NCI-H345 (cell line): ENCODE data around the gene KDM2B.
A peak's percentile ranks its signal among the peaks of the same experiment; 100 is the strongest.

Experiments
- DNase-seq: peaks from one replicate; lab custom pipeline; 2025; lab: John Stamatoyannopoulos, UW

Gene KDM2B

DNA sequence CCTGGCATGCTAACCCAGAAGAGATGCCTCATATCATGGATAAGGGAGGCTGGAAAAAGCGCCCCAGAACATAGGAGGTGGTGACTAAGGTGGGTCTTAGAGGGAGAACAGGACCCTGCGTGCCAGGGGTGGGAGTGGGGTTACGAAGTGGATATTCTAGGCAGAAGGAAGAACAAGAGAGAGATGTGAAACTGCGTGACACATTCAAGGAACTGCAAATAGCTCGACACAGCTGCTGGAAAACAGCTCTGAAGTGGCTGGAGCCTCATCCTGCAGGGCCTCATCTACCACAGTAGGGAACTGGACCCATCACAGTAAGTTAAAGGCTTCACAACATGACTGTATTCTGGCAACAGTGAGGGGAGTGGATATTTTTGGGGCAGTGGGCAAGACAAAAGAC lies 119.8 kb downstream of the KDM2B start:
- no peak for DNase-seq

DNA sequence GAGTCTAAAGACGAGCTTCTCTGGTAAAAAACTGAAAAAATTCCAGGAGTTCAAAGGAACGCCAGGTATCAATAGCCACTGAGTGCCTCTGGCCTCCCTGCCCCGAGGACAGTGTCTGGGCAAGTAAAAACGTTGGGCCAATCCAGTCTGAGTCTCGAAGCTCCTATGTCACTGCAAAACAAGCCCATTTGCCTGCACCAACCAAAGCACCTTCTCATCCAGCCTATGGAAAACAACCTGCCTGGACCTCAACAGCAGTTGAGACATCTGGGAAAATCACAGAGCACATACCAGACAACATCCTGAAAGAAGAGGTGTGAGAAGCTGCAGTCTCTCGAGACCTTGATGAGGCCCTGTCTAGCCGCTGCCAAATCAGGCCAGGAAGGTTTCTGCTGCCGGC lies 124.3 kb downstream of the KDM2B start:
- DNase-seq, result no peak

DNA sequence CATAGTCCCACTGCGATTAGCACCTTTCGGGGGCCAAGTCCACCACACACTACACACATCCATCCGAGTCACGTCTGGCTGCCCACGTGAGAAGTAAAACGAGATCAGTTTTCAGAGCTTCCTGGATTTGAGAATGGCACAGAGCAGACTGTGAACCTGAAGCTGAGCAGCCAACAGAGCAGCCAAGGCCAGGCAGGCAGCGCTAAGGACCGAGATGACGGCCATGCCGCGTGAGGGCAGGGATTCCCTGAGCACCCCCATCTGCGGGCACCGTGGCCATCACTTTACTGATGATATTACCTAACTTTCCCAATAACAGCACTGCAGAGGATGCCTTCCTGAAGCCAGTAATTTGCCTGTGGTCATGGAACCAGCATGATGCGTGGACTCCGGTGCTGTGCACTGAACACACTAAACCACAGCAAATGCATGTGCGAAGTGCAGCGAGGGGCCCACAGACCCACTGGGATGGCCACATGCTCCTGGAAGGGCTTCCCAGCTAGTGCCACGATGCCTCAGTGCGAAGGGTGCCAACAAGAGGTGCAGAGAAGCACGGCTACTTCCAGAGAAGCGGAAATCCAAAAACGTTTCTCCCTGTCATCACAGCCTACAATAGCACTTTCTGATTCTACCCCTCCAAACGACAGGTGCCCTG lies 124.9 kb downstream of the KDM2B start:
- DNase-seq, result no peak

DNA sequence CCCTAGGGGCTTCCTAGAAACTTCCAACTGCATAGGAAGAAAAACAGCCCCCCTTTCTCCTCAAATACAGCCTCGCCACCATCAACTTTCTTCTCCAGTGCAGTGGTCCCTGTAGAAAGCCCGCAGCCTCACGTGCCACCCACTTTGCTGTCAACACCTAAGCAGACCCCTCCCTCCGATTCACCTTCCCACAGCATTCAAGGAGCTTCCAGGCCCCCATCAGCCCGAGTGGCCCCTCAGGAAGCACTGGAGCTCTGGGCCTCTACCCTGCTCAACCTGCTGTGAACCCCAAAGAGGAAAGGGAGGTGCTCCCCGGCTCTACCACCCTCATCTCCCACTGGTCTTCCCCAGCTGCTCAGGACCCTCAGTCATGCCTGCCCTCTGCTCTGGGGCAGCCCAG lies 125.9 kb downstream of the KDM2B start:
- no peak for DNase-seq

DNA sequence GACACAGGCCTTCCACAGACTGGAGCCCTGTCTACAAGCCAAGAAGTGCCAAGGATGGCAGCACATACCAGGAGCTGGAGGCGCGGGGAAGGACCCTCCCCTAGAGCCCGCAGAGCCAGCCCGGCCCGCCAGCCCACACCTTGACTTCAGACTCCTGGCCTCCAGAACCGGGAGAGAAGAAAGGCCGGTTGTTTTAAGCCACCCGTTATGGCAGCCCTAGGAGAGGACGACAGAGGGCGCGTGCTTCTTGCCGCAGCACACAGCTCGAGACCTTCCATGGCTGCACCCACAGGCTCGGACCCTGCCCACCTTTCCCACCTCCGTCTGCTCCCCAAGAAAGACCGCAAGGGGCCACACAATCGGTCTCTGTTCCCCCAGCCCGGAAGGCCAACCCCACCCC lies 127.2 kb downstream of the KDM2B start:
- DNase-seq, result no peak

DNA sequence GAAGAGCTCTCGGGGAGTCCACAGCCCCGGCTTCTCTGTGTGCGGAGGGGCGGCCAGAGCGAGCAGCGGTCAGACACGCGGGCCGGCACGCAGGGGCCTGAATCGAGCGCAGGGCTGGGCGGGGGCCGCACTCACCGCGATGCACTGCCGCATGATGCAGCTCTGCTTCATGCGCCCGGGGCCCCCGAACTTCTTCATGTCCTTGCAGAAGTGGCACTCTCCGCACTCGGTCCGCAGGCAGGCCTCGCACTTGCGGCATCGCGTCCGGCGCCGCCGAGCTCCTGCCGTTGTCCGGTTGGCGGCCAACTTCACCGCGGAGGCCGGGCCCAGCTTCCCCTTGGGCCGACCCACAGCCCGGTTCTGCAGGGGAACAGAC lies 127.8 kb downstream of the KDM2B start:
- DNase-seq, result no peak

DNA sequence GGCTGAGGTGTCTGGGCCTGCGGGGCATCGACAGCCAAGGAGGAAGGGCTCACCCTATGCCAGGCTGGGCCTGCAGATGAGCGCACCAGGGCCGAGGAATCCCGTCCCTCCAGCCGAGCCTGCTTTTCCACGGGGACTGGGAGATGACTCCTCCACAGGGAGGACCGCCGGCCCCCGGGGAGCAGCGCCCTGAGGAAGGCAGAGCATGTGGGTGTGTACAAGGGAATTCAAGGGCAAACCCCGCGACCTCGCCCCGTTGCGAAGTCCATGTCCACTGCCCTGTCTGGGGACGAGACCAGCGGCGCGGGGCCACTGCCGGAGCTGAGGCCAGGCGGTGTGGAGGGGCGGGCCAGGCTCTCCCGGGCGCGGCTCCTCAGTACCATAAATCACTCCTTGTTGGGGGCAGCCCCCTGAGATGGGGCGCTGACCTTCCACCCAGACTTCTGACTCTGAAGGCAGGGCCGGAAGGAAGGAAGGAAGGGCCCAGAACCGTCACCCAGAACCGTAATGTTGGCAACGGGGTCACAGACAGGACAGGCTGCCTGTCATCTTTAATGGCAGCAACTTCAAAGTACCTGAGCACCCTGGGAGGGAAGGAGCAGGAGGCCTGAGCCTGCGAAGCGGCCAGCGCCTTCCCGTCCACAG lies 128.4 kb downstream of the KDM2B start:
- no peak for DNase-seq

DNA sequence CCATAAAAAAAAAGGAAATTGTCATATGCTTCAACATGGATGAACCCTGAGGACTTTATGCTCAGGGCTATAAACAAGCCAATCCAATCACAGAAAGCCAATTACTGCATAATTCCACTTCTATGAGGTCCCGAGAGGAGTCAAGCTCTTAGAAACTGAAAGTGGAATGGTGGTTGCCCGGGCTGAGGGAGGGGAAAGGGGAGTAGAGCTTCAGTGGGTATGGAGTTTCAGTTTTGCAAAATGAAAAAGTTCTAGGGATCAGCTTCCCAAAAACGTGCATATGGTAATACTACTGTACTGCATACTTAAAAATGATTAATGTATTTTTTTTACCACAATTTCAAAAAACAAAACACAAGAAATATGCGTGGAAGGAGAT lies 128.9 kb downstream of the KDM2B start:
- no peak for DNase-seq

DNA sequence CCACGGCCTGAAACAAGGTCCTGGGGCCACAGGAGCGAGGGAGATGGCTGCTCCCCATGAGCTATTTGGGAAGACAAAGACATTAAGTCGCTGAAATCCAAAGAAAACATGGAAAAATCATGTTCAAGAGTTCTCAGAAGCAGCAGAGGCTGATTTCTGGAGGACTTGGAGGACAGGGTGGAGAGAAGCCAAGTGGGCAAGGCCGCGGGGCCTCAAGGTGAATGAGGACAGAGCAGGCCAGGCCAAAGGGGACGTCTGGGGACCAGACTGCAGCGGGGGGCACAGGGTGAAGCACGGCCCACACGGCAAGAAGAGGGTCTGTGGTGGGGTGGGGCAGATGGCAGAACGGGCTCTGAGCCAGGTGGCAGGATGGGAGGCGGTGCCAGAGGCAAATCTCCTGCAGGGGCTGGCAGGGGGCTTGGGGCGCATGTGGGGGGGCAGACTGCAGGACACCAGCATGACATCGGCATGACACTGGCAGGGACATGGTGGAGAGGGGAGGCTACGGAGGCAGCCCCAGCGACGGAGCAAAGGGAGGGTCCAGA lies 132.0 kb downstream of the KDM2B start:
- no peak for DNase-seq

DNA sequence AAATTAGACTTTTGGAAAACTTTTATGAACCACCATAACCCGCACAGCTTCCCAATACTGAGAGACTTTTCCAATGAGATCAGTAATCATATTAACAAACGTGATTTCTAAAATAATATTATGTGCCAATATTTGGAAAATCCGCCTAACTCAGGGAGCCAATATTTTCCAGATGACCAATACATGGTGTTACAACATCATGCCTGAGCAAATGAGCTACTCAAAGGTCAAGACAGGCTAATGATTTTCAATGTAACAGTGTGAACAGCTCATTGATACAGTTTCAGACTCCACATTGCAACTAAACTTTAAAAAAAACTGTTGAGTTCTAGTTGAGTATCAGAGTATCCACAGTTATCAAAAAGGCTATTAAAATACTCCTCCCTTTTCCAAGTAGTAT lies 134.1 kb downstream of the KDM2B start:
- no peak for DNase-seq

DNA sequence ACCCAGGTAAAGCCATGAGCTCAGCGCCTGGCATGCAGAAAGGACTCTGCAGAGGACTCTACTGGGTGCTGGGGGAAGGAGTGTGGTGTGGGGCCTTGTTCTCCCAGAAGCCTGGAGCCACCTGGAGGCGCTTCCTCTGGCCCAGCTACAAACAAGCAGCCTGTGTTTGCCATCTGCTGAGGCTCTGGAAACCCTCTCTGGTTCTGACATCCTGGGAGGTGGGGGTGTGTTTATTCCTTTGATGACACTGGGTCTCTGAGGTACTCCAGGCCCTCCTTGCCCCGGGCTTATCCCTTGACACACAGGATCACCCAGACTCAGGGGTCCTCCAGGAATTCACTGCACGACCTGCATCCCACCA lies 136.0 kb downstream of the KDM2B start:
- DNase-seq, result no peak

DNA sequence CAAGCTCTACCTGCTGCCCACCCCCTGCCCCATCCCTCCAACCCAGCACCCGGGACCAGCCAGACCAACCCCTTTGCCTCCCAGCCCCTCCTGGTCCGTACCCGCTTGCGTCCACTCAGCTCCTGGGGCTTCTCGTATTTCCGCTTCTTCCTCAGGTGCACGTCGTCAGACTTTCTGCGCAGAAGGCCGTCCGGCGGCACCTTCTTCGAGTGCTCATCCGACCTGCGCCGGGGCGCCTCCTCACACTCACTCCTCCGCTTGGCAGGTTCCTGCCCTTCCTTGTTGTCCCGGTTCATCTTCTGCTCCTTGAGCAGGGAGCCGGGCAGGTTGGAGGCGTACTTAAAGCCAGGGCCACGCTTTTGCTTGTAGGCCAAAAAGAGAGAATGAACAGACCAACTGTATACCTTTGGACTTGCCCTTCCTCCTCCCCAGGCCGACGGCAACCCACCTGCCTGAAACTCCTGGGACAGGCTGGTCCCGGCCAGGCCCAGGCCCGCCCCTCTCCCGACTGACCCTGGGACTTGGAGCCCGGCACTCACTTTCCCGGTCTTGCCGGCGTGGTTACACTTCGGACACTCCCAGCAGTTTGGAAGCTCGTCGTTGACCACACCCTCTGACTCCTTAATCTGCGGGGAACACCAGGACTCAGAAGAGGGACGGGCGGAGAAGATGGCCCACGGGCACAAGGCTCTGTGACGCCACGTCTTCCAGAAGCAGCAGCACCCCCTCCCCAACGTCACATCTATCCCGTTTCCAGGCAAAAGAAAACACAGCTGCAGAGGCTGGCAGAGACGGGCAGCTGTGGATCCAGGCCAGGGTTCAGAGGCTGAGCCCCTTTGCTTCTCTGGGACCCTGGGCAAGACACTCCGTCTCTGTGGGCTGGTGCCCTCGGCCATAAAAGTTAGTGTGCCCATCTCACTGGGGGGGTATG lies 136.6 kb downstream of the KDM2B start:
- DNase-seq, result no peak

DNA sequence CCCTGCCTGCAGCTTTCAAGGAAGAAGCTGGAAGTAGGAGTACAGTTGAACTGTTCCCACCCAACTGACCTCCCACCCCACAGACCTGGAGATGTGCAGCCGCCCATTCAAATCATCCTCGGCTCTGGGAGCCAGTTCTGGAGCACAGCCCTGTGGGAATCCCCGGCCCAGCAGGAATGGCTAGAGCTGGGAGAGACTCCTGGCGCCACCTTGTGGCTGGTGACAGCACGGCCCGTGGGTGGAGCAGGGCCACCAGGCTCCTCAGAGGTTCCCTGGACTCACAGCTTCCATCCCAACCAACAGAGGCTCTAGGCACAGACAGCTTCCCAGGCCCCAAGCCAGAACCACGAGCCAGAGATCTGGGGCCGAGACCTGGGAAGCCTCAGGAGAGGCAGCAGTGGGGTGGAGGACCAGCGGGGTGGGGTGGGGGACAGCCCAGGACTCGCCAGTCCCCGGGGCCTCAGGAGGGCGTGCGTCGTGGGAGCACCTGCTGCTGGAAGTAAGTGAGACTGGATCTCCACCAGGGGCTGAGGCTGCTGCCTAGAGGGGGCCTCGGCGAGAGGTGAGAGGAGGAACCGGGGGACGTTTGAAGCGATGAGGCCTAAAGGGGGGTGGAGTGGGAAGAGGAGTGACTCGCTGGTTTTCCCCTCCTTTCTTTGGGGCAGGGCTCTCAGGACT lies 137.5 kb downstream of the KDM2B start:
- DNase-seq, result peak; percentile 61

DNA sequence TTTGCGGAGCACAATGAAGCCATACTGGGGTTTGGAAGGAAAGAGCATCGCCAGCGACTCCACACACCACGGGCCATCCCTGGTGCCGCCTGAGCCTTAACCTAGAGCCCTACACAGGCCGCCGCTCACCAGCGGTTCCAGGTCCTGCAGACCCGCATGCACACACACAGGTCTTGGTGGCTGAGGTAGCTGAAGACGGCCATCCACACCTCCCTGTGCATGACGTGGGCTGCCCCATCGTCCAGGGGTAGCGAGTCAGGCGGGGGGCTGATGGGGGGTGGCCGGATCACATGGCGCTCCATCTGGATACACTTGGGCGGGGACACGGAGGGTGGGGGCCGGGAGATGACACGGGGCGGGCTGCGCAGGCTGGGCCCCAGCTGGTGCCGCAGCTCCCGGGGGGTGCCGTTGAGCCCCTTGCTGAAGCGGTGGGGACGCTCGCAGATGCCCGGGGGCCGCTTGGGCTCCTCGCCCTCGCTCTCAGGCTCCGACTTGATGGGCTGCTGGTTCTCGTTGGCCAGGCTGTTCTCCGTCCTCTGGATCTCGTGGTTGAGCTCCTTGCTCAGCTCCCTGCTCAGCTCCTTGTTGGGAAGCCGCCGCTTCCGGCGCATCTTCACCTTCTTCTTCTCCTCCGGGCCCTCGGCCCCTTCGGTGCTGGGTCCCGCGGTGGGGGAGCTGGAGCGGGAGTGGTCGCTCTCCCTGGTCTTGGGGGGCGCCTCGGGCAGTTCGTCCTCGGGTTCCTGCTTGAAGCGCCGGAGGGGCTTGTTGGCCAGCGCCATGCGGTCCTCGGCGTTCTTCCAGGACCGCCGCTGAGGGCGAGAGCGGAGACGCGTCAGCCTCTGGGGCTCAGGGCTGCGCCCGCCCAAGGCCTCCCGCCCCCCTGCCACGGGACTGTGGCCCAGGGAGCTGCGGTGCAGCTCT lies 138.5 kb downstream of the KDM2B start:
- DNase-seq, result no peak

DNA sequence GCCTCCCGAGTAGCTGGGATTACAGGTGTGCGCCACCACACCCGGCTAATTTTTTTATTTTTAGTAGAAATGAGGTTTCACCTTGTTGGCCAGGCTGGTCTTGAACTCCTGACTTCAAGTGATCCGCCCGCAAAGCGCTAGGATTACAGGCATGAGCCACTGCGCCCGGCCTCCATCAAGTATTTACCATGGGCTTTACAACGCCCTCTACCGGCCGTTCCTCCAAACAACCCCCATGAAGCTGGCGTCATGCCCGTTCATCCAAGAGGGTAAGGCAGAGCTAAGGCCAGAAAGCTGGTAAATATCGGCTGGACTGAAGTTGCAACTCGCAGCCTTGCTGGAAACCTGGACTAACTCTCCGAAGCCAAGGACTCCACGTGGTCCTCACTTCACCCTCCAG lies 139.3 kb downstream of the KDM2B start:
- no peak for DNase-seq

DNA sequence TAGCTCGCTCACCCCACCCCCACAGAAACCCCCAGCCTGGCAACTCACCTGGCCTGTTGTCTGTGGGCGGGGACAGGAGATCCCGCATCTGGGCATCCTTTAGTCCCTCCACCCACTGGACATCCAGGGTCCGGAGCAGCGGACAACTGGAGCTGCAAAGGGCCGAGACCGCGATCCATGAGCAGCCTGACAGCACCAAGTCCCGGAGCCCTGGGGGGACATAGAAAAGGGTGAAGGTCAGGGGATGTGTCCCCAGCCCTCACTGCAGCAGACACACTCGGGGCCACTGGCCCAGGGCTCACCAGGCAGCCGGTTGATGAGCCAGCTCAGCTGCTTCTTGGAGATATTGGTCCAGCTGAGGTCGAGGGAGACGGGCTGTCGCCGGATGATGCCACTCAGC lies 140.1 kb downstream of the KDM2B start:
- no peak for DNase-seq

DNA sequence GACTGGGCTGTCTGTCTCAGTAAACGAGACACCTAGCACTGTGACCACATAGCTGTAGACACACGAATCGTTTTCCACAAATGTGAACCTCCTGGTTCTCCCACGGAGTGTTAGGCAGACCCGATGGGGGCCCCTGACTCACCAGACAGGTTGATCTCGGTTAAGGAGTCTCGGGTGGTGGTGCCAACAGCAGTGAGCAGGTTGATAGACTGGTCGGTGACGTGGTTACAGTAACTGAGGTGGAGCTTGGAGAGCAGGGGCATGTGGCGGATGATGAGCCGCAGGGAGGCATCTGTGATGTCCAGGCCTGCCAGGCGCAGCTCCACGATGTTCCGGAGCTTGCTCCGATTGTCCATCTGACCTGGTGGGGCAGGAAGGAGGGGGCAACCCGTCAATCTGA lies 141.1 kb downstream of the KDM2B start:
- DNase-seq, result no peak

DNA sequence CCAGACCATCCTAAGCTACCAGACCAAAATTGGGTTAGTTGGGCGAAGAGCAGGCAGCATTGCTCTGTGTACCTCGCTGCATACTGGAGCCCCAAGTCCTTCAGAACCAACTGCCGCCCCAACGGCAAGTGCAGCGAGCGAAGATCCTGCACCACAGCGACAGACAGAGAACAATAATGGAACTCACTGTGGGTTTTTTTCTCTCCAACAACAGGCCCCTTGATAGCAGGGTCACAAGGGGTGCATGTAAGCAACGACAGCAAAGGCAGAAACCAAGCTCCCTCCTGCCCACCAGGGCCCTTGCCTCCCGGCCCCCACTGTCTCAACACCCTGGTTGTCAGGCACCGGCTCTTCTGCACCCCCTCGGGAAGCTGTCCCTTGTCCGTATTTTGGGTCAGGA lies 141.9 kb downstream of the KDM2B start:
- no peak for DNase-seq

DNA sequence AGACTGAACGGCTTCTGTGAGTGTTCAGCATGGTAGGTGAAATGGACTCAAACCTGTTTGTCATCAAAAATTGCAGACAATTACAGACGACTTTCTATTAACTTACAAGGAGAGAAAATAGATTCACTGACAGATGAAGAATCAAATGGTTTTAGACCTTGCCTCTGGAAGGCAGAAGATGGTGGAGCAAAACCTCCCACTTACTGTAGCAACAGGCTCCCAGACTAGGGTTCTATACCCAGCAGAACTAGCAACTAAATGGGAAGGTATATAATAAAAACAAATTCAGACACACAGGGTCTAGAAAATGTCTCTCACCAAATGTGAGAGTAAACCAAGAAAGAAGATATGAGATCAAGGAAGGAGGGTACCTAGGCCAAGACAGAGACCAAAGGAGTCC lies 144.1 kb downstream of the KDM2B start:
- DNase-seq, result no peak

DNA sequence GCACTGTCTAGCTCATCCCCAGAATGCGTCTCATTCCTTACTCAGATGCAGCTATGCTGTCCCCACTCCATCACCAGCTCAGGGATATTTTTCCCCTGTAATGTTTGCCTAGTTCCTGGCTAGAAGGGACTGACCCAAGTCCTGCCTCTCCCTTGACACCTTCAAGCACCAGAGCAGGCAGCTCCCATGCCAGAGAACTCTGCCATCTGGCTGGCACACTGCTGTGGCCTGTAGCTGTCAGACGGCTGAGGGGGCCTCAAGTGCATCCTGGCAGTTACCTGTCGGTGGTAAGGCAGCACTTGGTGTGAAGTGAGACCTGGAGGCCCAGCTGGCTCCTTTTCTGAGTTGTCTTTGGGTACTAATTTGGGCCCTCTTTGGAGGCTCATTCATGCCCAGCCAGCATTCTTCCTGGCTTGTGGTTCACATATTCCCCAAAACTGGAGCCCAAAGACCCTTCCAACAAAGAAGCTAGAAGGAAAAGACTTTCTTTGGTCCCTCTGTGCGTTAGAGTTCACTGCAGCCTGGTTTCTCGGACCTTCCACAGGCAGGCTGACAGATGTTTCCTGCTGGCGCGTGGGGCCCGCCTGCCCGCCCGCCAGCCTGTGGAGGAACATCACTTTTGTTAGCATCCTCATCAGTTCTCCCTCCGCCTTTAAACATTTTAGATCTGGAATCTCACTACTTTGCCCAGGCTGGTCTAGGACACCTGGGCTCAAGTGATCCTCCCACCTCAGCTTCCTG lies 147.9 kb downstream of the KDM2B start:
- no peak for DNase-seq
